GM12873 (cell line): ENCODE results near the gene ZNF266.
A peak's percentile ranks its signal among the peaks of the same experiment; 100 is the strongest.

Source experiments
- TF ChIP-seq, protein P1 (sequence below): IDR thresholded peaks from 2 replicates; pipeline ENCODE4 v1.5.1; 2012; ENCODE audit warnings: low read depth, mild to moderate bottlenecking, moderate library complexity, low read length, control low read depth; ENCODE audit not compliant: insufficient read depth; ENCODE audit errors: missing control alignments

Gene ZNF266

DNA sequence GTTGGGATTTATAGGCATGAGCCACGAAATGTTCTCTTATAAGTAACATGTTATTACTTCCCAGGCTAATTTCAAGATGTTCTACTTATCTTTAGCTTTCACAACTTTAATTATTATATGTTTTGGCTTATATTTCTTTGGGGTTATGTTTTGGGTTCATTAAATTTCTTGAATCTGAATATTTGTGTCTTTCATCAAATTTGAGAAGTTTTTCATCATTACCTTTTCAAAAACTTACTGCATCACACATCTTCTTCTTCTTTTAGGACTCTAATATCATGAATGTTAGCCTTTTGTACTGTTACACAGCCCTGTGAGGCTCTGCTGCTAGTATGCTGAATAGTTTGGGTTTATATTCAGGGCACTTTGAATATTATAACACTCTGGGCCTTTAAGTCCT is 9.7 kb upstream of the ZNF266 start:
- TF ChIP-seq, protein P1, sequence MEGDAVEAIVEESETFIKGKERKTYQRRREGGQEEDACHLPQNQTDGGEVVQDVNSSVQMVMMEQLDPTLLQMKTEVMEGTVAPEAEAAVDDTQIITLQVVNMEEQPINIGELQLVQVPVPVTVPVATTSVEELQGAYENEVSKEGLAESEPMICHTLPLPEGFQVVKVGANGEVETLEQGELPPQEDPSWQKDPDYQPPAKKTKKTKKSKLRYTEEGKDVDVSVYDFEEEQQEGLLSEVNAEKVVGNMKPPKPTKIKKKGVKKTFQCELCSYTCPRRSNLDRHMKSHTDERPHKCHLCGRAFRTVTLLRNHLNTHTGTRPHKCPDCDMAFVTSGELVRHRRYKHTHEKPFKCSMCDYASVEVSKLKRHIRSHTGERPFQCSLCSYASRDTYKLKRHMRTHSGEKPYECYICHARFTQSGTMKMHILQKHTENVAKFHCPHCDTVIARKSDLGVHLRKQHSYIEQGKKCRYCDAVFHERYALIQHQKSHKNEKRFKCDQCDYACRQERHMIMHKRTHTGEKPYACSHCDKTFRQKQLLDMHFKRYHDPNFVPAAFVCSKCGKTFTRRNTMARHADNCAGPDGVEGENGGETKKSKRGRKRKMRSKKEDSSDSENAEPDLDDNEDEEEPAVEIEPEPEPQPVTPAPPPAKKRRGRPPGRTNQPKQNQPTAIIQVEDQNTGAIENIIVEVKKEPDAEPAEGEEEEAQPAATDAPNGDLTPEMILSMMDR: no peak

DNA sequence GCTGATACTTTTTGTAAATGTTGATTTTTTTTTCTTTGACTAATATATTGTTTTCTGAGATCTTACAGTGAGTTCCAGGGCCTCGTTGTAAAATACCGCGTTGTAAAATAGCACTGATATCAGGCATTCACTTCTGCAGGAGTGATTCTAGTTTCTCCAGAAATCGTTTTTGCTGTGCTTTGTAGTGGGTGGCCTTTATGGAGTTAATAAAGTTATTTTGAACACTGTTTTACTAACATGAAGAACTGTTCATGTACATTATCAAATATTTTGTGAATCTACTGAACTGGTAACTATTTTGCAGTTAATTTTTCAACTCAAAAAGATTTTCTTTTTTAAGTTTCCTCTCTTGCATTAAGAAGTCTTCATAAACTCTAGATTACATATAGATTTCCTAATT is 985 bp upstream of the ZNF266 start:
- TF ChIP-seq, protein P1: no peak

DNA sequence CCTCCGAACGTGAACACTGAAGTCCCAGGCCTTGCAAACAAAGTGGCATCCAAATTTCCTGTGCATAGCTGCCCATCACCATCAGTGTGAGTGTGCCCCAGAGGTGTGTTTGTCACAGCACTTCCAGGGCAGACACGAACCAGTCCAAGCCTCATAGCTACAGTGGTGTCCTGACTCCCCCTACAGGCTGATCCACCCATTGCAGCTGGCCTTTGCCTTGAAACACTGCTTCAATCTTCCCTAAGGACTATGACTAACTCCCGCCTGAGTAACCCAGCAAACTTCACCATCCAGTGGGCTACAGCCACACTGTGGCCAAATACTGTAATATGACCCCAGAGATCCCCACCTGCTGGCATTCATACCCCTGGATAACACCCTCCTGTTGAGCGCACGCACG is 3.9 kb downstream of the ZNF266 start:
- TF ChIP-seq, protein P1: peak; percentile 78

DNA sequence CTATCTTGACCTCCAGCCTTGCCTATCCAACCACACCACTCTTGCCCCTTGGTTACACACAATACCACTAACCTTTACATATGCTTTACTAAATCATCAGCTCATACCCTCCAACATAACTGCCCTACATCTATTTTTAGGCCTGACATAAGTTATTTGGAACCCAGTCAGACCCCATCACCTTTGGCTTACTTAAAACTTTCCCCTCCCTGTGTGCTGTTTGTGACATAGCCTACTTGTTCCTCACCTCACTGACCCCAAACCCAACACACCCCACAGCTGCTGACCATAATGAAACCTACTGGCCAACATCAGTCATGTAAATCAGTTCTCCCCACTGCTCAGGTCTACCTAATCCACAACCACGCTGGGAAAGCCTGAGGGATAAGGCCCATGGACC is 4.9 kb downstream of the ZNF266 start:
- TF ChIP-seq, protein P1: no peak

DNA sequence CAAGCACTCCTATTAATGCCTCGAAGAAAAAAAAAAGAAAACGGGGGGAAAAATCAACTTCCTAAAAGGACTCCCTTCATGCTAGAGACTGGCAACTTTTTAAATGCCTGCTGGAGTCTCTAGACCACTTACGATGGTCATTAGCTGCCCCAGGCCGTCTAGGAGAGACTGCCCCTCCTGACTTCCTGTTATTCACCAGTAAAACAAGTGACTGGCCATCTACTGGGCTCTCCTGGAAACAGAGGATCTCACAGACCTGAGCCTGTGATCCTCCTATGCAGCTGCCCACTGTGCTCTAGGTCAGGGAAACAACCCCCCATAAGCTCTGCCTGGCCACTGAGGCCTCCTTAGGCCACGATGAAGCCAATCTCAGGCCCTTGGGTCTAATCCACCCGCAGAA is 7.4 kb downstream of the ZNF266 start:
- TF ChIP-seq, protein P1: no peak

DNA sequence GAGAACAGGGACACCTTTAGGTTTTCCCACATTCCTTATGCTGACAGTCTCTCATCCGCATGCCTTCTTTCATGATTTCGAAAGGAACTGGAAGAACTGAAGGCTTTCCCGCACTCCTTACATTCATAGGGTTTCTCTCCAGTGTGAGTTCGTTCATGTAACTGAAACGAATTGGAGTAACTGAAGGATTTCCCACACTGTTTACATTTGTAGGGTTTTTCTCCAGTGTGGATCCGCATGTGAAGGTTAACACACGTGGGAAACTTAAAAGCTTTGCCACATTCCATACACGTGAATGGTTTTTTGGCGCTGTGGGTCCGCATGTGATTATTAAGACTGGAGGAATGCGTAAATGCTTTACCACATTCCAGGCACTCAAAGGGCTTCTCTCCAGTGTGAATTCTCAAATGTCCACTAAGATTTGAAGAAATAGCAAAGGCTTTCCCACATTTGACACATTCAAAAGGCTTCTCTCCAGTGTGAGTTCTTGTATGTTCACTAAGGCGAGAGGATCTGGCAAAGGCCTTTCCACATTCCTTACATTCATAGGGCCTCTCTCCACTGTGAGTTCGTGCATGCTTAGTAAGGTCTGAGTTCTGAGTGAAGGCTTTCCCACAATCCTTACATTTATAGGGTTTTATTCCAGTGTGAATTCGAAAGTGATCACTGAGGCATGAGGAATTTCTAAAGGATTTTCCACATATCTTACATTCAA is 22.0 kb downstream of the ZNF266 start:
- TF ChIP-seq, protein P1: no peak

DNA sequence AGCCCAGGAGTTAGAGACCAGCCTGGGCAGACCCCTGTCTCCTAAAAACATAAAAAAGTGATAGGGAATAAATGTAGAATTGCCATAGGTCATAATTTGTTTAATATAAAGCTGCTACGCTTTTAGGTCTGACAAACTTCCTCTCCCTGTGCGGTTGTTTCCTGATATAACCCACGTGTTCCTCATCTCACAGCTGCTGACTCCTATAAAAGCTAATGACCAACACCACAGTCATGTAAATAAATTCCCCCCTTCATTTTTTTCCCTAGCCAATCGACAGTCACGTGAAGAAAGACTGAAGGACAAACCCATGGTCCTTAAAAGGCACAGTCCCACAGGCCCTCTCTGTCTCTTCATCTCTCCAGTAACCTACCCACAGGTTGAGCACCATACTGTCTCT is 27.5 kb downstream of the ZNF266 start:
- TF ChIP-seq, protein P1: no peak
